ENCODE results near the gene AWAT1.
"Not testable (repeated sequence)": the region's sequence is repeated elsewhere in the genome, so short reads cannot be mapped to it uniquely, and the experiment has no call there.

The AWAT1 gene

GRCh38 chrX:70255452-70255851, 21.0 kb downstream of the AWAT1 start:
- Histone ChIP-seq H3K4me3 (no peak overlapping the region), H3K36me3 (no peaks in the 10 kb centered on the region), H3K27me3 (peaks cover 39 to 94% (median 84%) of the 10 kb centered on the region in 11 experiments), H3K9me3 (replicated peaks in 1 of 11) (peaks cover 0 to 22% (median 0%) of the 10 kb centered on the region in 11 experiments; a peak in 1 of 22 replicates), H3K9ac (no peak overlapping the region), H3K4me2 (no peak overlapping the region), H4K20me1 (peaks cover 0 to 7% (median 0%) of the 10 kb centered on the region in 11 experiments; a peak in 3 of 22 replicates), H3K27ac (no peak overlapping the region), H3K4me1 (no peaks in the 10 kb centered on the region)
- no peak for TF ChIP-seq Cebpa-rat (IDR thresholded peaks at IDR 0.05)

GRCh38 chrX:70257423-70258288, 23.2 kb downstream of the AWAT1 start:
- Histone ChIP-seq H3K27me3 (peaks cover 45 to 93% (median 84%) of the 10 kb centered on the region in 11 experiments), H4K20me1 (peaks cover 0 to 7% (median 0%) of the 10 kb centered on the region in 11 experiments; a peak in 4 of 22 replicates), H3K9me3 (replicated peaks in 1 of 11) (peaks cover 0 to 15% (median 0%) of the 10 kb centered on the region in 11 experiments; a peak in 3 of 22 replicates), H3K36me3 (no peaks in the 10 kb centered on the region), H3K4me3 (no peak overlapping the region), H3K4me1 (no peaks in the 10 kb centered on the region), H3K9ac (no peak overlapping the region), H3K4me2 (no peak overlapping the region), H3K27ac (no peak overlapping the region)
- TF ChIP-seq Cebpa-rat (IDR thresholded peaks at IDR 0.05): no peak

- Histone ChIP-seq H3K4me2 (no peak within 1 kb of the TSS), H3K4me3 (no peak within 1 kb of the TSS), H3K27ac (no peak within 1 kb of the TSS), H3K9me3 (replicated peaks in 1 of 11) (peaks cover 0 to 10% (median 0%) of the 10 kb centered on the region in 11 experiments; a peak in 4 of 22 replicates), H3K4me1 (no peaks in the 10 kb centered on the region), H3K27me3 (peaks cover 59 to 93% (median 84%) of the 10 kb centered on the region in 11 experiments), H3K9ac (no peak within 1 kb of the TSS), H4K20me1 (peaks cover 0 to 7% (median 0%) of the 10 kb centered on the region in 11 experiments; a peak in 4 of 22 replicates), H3K36me3 (no peaks in the 10 kb centered on the region)
- TF ChIP-seq Cebpa-rat (IDR thresholded peaks at IDR 0.05): no peak
Measured at GRCh38 chrX:70260104-70260503, 25.6 kb downstream of the AWAT1 start, which contains the start of gene P2RY4. P2RY4 (minus strand) TSS chrX:70260204; CDS start chrX:70259624, 580 bp downstream.

- H3K4me3 ChIP-seq: no peak overlapping the region
- no peak overlapping the region for H3K4me2 ChIP-seq
- peaks cover 56 to 96% (median 88%) of the 10 kb centered on the region in 11 experiments for H3K27me3 ChIP-seq
- H4K20me1 ChIP-seq: peaks cover 0 to 7% (median 0%) of the 10 kb centered on the region in 11 experiments; a peak in 5 of 22 replicates
- H3K9ac ChIP-seq: no peak overlapping the region
- H3K36me3 ChIP-seq: no peaks in the 10 kb centered on the region
- peaks cover 0 to 10% (median 0%) of the 10 kb centered on the region in 11 experiments; a peak in 4 of 22 replicates for H3K9me3 ChIP-seq (replicated peaks in 1 of 11)
- H3K27ac ChIP-seq: no peak overlapping the region
- H3K4me1 ChIP-seq: no peaks in the 10 kb centered on the region
- TF ChIP-seq Cebpa-rat (IDR thresholded peaks at IDR 0.05): no peak
Measured at GRCh38 chrX:70262952-70263567, 28.6 kb downstream of the AWAT1 start.

- no peak overlapping the region for H3K4me2 ChIP-seq
- no peak for TF ChIP-seq Cebpa-rat (IDR thresholded peaks at IDR 0.05)
- peaks cover 52 to 100% (median 98%) of the 10 kb centered on the region in 11 experiments for H3K27me3 ChIP-seq
- no peaks in the 10 kb centered on the region for H3K4me1 ChIP-seq
- peaks cover 0 to 10% (median 0%) of the 10 kb centered on the region in 11 experiments; a peak in 4 of 22 replicates for H3K9me3 ChIP-seq (replicated peaks in 1 of 11)
- H3K27ac ChIP-seq: no peak overlapping the region
- H3K9ac ChIP-seq: no peak overlapping the region
- H4K20me1 ChIP-seq: peaks cover 0 to 5% (median 0%) of the 10 kb centered on the region in 11 experiments; a peak in 5 of 22 replicates
- H3K4me3 ChIP-seq: no peak overlapping the region
- no peaks in the 10 kb centered on the region for H3K36me3 ChIP-seq
Measured at GRCh38 chrX:70264784-70265183, 30.3 kb downstream of the AWAT1 start.

- Histone ChIP-seq H3K9me3 (replicated peaks in 1 of 11) (peaks cover 0 to 1% (median 0%) of the 10 kb centered on the region in 11 experiments; a peak in 4 of 22 replicates), H3K4me1 (no peaks in the 10 kb centered on the region), H3K4me3 (no peak within 1 kb of the TSS), H4K20me1 (peaks cover 0 to 5% (median 0%) of the 10 kb centered on the region in 11 experiments; a peak in 3 of 22 replicates), H3K27ac (no peak within 1 kb of the TSS), H3K9ac (no peak within 1 kb of the TSS), H3K4me2 (no peak within 1 kb of the TSS), H3K27me3 (peaks cover 38 to 100% (median 96%) of the 10 kb centered on the region in 11 experiments), H3K36me3 (no peaks in the 10 kb centered on the region)
- no peak for TF ChIP-seq Cebpa-rat (IDR thresholded peaks at IDR 0.05)
Measured at GRCh38 chrX:70268034-70268433, 33.6 kb downstream of the AWAT1 start, which contains the start of gene ARR3. ARR3 (plus strand) TSS chrX:70268334; CDS start chrX:70269386, 1,052 bp downstream.

GRCh38 chrX:70274029-70274428, 39.6 kb downstream of the AWAT1 start:
- not testable (repeated sequence) for H3K36me3 ChIP-seq; H3K9ac ChIP-seq; H3K9me3 ChIP-seq (replicated peaks in 1 of 11); H3K4me2 ChIP-seq; H4K20me1 ChIP-seq; H3K4me3 ChIP-seq; H3K27ac ChIP-seq; H3K4me1 ChIP-seq
- peaks cover 34 to 98% (median 86%) of the 10 kb centered on the region in 11 experiments for H3K27me3 ChIP-seq

- no peak overlapping the region for H3K4me3 ChIP-seq
- no peak overlapping the region for H3K27ac ChIP-seq
- no peak for TF ChIP-seq Cebpa-rat (IDR thresholded peaks at IDR 0.05)
- no peak overlapping the region for H3K9ac ChIP-seq
- peaks cover 0 to 14% (median 0%) of the 10 kb centered on the region in 11 experiments; a peak in 2 of 22 replicates for H3K36me3 ChIP-seq
- peaks cover 0 to 13% (median 0%) of the 10 kb centered on the region in 11 experiments; a peak in 4 of 22 replicates for H3K9me3 ChIP-seq (replicated peaks in 1 of 11)
- H4K20me1 ChIP-seq: 0 out of 22 replicates have a peak, but pooled peaks cover 0 to 2% (median 0%) of the 10 kb centered on the region in 11 experiments
- H3K4me2 ChIP-seq: no peak overlapping the region
- no peaks in the 10 kb centered on the region for H3K4me1 ChIP-seq
- peaks cover 36 to 99% (median 84%) of the 10 kb centered on the region in 11 experiments for H3K27me3 ChIP-seq
Measured at GRCh38 chrX:70279081-70279480, 44.6 kb downstream of the AWAT1 start.

GRCh38 chrX:70280573-70280972, 46.1 kb downstream of the AWAT1 start:
- H4K20me1 ChIP-seq: peaks cover 0 to 2% (median 0%) of the 10 kb centered on the region in 11 experiments; a peak in 1 of 22 replicates
- H3K27me3 ChIP-seq: peaks cover 40 to 99% (median 84%) of the 10 kb centered on the region in 11 experiments
- H3K36me3 ChIP-seq: peaks cover 0 to 28% (median under 1%) of the 10 kb centered on the region in 11 experiments; a peak in 6 of 22 replicates
- no peak overlapping the region for H3K9ac ChIP-seq
- H3K27ac ChIP-seq: no peak overlapping the region
- peaks cover 0 to 13% (median 0%) of the 10 kb centered on the region in 11 experiments; a peak in 4 of 22 replicates for H3K9me3 ChIP-seq (replicated peaks in 1 of 11)
- H3K4me3 ChIP-seq: no peak overlapping the region
- H3K4me2 ChIP-seq: no peak overlapping the region
- no peaks in the 10 kb centered on the region for H3K4me1 ChIP-seq
- TF ChIP-seq Cebpa-rat (IDR thresholded peaks at IDR 0.05): no peak
